ENCODE data around the gene XPO4.

- no peak for TF ChIP-seq CTCF (IDR thresholded peaks at IDR 0.05)
- no peak for TF ChIP-seq POLR2A (IDR thresholded peaks at IDR 0.05)
These were observed 91.7 kb downstream of the XPO4 start for GRCh38 chr13:20810808-20811207.
